Ecto neural progenitor cell (in vitro differentiated cells): Measurements from ENCODE around the gene SHC1.

ENCODE experiments used
- DNase-seq: peaks from one replicate; pipeline ENCODE4 v3.0.0-alpha.2; 2018; ENCODE audit warnings: low spot score

The SHC1 gene

GRCh38 chr1:154973344-154974101 is 3.0 kb upstream of the SHC1 start:
- peak; percentile 97 for DNase-seq

GRCh38 chr1:154972517-154973343 is 2.2 kb upstream of the SHC1 start:
- peak; percentile 78 for DNase-seq

GRCh38 chr1:154972213-154972516 is 1.6 kb upstream of the SHC1 start:
- no peak for DNase-seq

- no peak for DNase-seq
Measured at GRCh38 chr1:154971341-154971998, 923 bp upstream of the SHC1 start.

GRCh38 chr1:154969860-154970452 is 591 bp downstream of the SHC1 start:
- no peak for DNase-seq

GRCh38 chr1:154969246-154969645 is 1.3 kb downstream of the SHC1 start:
- no peak for DNase-seq

- no peak for DNase-seq
Measured at GRCh38 chr1:154968731-154969130, 1.8 kb downstream of the SHC1 start.

- no peak for DNase-seq
Measured at GRCh38 chr1:154967331-154967950, 3.1 kb downstream of the SHC1 start.

- no peak for DNase-seq
Measured at GRCh38 chr1:154966111-154966510, 4.4 kb downstream of the SHC1 start.

- no peak for DNase-seq
Measured at GRCh38 chr1:154964359-154964758, 6.2 kb downstream of the SHC1 start.

- no peak for DNase-seq
Measured at GRCh38 chr1:154963643-154964042, 6.9 kb downstream of the SHC1 start.

GRCh38 chr1:154962795-154963330 is 7.7 kb downstream of the SHC1 start:
- DNase-seq: no peak

GRCh38 chr1:154962156-154962749 is 8.3 kb downstream of the SHC1 start:
- no peak for DNase-seq

- peak; percentile 91 for DNase-seq
Measured at GRCh38 chr1:154961207-154962155, 9.1 kb downstream of the SHC1 start, which contains the start of gene PYGO2. TSS of gene PYGO2 (minus strand) at chr1:154961782. CDS start at chr1:154961576, 206 bp downstream.

- DNase-seq: no peak
Measured at GRCh38 chr1:154960446-154961136, 10.0 kb downstream of the SHC1 start.

GRCh38 chr1:154959426-154959780 is 11.1 kb downstream of the SHC1 start:
- no peak for DNase-seq

GRCh38 chr1:154958681-154959425 is 11.7 kb downstream of the SHC1 start:
- DNase-seq: no peak

- DNase-seq: no peak
Measured at GRCh38 chr1:154958036-154958435, 12.5 kb downstream of the SHC1 start.

GRCh38 chr1:154957091-154957657 is 13.4 kb downstream of the SHC1 start:
- DNase-seq: no peak
